HG03457 (cell line): ENCODE data around the gene DNAJC15.

Experiments
- ATAC-seq: cut with Tn5 transposase; IDR thresholded peaks from one replicate; pipeline ENCODE4 v1.9.1; 2021; ENCODE audit warnings: moderate number of reproducible peaks; ENCODE audit not compliant: unreplicated experiment

DNAJC15 gene

GRCh38 chr13:43150369-43151207, 127.2 kb downstream of the DNAJC15 start:
- ATAC-seq = no peak

- ATAC-seq = no peak
Measured at GRCh38 chr13:43153436-43154090, 130.2 kb downstream of the DNAJC15 start.

- no peak for ATAC-seq
Measured at GRCh38 chr13:43154156-43154651, 130.8 kb downstream of the DNAJC15 start.

- ATAC-seq = no peak
Measured at GRCh38 chr13:43154839-43155238, 131.5 kb downstream of the DNAJC15 start.

GRCh38 chr13:43156916-43157315, 133.5 kb downstream of the DNAJC15 start:
- no peak for ATAC-seq

- no peak for ATAC-seq
Measured at GRCh38 chr13:43157796-43158195, 134.4 kb downstream of the DNAJC15 start.

GRCh38 chr13:43158516-43158915, 135.1 kb downstream of the DNAJC15 start:
- no peak for ATAC-seq

- no peak for ATAC-seq
Measured at GRCh38 chr13:43159026-43159461, 135.7 kb downstream of the DNAJC15 start.
